PC-9 (cell line): ENCODE measurements around the gene MPL.

Experiments
- EZH2 ChIP-seq: fragments of 200-600 bp; sonication (generic); IDR thresholded peaks from 2 replicates; pipeline ENCODE4 v1.8.0; 2017; ENCODE audit warnings: antibody characterized with exemption, low read depth
- TF ChIP-seq, protein P1 (sequence below): fragments of 200-600 bp; sonication (generic); conservative IDR thresholded peaks from 2 replicates; pipeline ENCODE4 v1.6.1; 2017; ENCODE audit warnings: mixed run types, antibody characterized with exemption, mild to moderate bottlenecking, moderate library complexity

DNA sequence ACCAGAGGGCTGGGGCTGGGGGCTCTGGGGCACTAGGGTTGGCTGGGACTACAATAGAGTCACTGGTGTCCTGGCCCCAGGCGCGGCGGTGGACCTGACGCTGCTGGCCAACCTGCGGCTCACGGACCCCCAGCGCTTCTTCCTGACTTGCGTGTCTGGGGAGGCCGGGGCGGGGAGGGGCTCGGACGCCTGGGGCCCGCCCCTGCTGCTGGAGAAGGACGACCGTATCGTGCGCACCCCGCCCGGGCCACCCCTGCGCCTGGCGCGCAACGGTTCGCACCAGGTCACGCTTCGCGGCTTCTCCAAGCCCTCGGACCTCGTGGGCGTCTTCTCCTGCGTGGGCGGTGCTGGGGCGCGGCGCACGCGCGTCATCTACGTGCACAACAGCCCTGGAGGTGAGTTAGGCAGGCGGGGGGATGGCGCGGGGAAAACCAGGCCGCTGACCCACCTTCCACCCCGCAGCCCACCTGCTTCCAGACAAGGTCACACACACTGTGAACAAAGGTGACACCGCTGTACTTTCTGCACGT lies 32.8 kb upstream of the MPL start:
- TF ChIP-seq, protein P1, sequence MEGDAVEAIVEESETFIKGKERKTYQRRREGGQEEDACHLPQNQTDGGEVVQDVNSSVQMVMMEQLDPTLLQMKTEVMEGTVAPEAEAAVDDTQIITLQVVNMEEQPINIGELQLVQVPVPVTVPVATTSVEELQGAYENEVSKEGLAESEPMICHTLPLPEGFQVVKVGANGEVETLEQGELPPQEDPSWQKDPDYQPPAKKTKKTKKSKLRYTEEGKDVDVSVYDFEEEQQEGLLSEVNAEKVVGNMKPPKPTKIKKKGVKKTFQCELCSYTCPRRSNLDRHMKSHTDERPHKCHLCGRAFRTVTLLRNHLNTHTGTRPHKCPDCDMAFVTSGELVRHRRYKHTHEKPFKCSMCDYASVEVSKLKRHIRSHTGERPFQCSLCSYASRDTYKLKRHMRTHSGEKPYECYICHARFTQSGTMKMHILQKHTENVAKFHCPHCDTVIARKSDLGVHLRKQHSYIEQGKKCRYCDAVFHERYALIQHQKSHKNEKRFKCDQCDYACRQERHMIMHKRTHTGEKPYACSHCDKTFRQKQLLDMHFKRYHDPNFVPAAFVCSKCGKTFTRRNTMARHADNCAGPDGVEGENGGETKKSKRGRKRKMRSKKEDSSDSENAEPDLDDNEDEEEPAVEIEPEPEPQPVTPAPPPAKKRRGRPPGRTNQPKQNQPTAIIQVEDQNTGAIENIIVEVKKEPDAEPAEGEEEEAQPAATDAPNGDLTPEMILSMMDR = no peak
- no peak for TF ChIP-seq EZH2
